Ammon's horn (tissue), 1 donor: Measurements from ENCODE around the gene CDC42EP1.
"Not testable (repeated sequence)": the region's sequence is repeated elsewhere in the genome, so short reads cannot be mapped to it uniquely, and the experiment has no call there.

Experiments used
- DNase-seq: peaks from one replicate; pipeline ENCODE4 v3.0.0-alpha.2; 2016; ENCODE audit warnings: low spot score

Gene CDC42EP1

GRCh38 chr22:37534445-37534844, 25.8 kb upstream of the CDC42EP1 start:
- no peak for DNase-seq

- no peak for DNase-seq
Measured at GRCh38 chr22:37535159-37535558, 25.1 kb upstream of the CDC42EP1 start.

GRCh38 chr22:37538590-37539357, 21.5 kb upstream of the CDC42EP1 start:
- DNase-seq = peak; percentile 99

- DNase-seq = not testable (repeated sequence)
Measured at GRCh38 chr22:37539790-37540189, 20.5 kb upstream of the CDC42EP1 start.

- DNase-seq = not testable (repeated sequence)
Measured at GRCh38 chr22:37542416-37542815, 17.9 kb upstream of the CDC42EP1 start.

GRCh38 chr22:37542959-37543358, 17.3 kb upstream of the CDC42EP1 start:
- no peak for DNase-seq

GRCh38 chr22:37544955-37545702, 15.2 kb upstream of the CDC42EP1 start:
- no peak for DNase-seq

- DNase-seq = peak; percentile 59
Measured at GRCh38 chr22:37545703-37546436, 14.4 kb upstream of the CDC42EP1 start.

GRCh38 chr22:37546437-37547250, 13.6 kb upstream of the CDC42EP1 start:
- peak; percentile 76 for DNase-seq

- DNase-seq = no peak
Measured at GRCh38 chr22:37547251-37547741, 13.0 kb upstream of the CDC42EP1 start.

GRCh38 chr22:37549704-37550059, 10.6 kb upstream of the CDC42EP1 start:
- peak; percentile 90 for DNase-seq

- not testable (repeated sequence) for DNase-seq
Measured at GRCh38 chr22:37550921-37551320, 9.4 kb upstream of the CDC42EP1 start.

- no peak for DNase-seq
Measured at GRCh38 chr22:37551981-37552380, 8.3 kb upstream of the CDC42EP1 start.

GRCh38 chr22:37552524-37553163, 7.6 kb upstream of the CDC42EP1 start:
- no peak for DNase-seq

GRCh38 chr22:37553725-37554124, 6.6 kb upstream of the CDC42EP1 start:
- DNase-seq = no peak

- no peak for DNase-seq
Measured at GRCh38 chr22:37555029-37555428, 5.3 kb upstream of the CDC42EP1 start.

GRCh38 chr22:37556710-37557109, 3.6 kb upstream of the CDC42EP1 start:
- no peak for DNase-seq

- no peak for DNase-seq
Measured at GRCh38 chr22:37557321-37558001, 2.8 kb upstream of the CDC42EP1 start.

GRCh38 chr22:37558815-37559214, 1.5 kb upstream of the CDC42EP1 start:
- DNase-seq = no peak

- DNase-seq = no peak
Measured at GRCh38 chr22:37559521-37559900, 769 bp upstream of the CDC42EP1 start.
